WTC11 (cell line): ENCODE measurements around the gene MAGEC3. TPM values are rescaled to one million over a fixed set of nuclear protein-coding genes. Genes with fewer than 3 reads are reported as not detected.

Experiments used
- ATAC-seq: fragments of 200-7000 bp; cut with Tn5 transposase; 2 replicates; pipeline ENCODE4 v1.10.0; 2021; ENCODE audit warnings: mild to moderate bottlenecking, moderate library complexity
- CTCF ChIA-PET: fragments of 300-600 bp; sonication (Branson Sonifier 250); formaldehyde crosslinking; loops from one replicate; lab custom pipeline; 2021; ENCODE audit warnings: antibody characterized with exemption; lab: Charles Lee
- POLR2A ChIA-PET: fragments of 350-600 bp; sonication (Branson Sonifier 250); formaldehyde crosslinking; loops from one replicate; lab custom pipeline; 2021; ENCODE audit warnings: antibody characterized with exemption; lab: Charles Lee
- DNase-seq: peaks from one replicate; pipeline ENCODE4 v3.0.0; 2021; ENCODE audit warnings: low spot score
- H3K27ac Mint-ChIP-seq: 2 replicates; pipeline ENCODE4 v1.8.0; 2021; ENCODE audit warnings: mixed read lengths
- H3K27me3 Mint-ChIP-seq: 2 replicates; pipeline ENCODE4 v1.8.0; 2021; ENCODE audit warnings: low read depth, mild to moderate bottlenecking, moderate library complexity, mixed read lengths
- H3K36me3 Mint-ChIP-seq: 2 replicates; pipeline ENCODE4 v1.8.0; 2021; ENCODE audit warnings: mixed read lengths
- H3K4me1 Mint-ChIP-seq: 2 replicates; pipeline ENCODE4 v1.8.0; 2022; ENCODE audit warnings: mixed read lengths
- H3K4me3 Mint-ChIP-seq: 2 replicates; pipeline ENCODE4 v1.8.0; 2021; ENCODE audit warnings: mild to moderate bottlenecking, moderate library complexity, mixed read lengths
- H3K9me3 Mint-ChIP-seq: 2 replicates; pipeline ENCODE4 v1.8.0; 2021; ENCODE audit warnings: mixed read lengths
- ATF1 ChIP-seq: sonication (generic); formaldehyde crosslinking; IDR thresholded peaks from 2 replicates; pipeline ENCODE4 v1.8.1; 2023; ENCODE audit warnings: mild to moderate bottlenecking, moderate library complexity, missing genetic modification reagents
- ATF3 ChIP-seq: sonication (generic); formaldehyde crosslinking; conservative IDR thresholded peaks from 2 replicates; pipeline ENCODE4 v1.8.1; 2022; ENCODE audit warnings: mild to moderate bottlenecking, missing genetic modification reagents
- CREB1 ChIP-seq: sonication (generic); formaldehyde crosslinking; IDR thresholded peaks from 2 replicates; pipeline ENCODE4 v1.8.0; 2023; ENCODE audit warnings: mild to moderate bottlenecking, missing genetic modification reagents
- CREM ChIP-seq: sonication (generic); formaldehyde crosslinking; IDR thresholded peaks from 2 replicates; pipeline ENCODE4 v1.8.1; 2022; ENCODE audit warnings: mild to moderate bottlenecking, missing genetic modification reagents, moderate library complexity
- ELF4 ChIP-seq: sonication (generic); formaldehyde crosslinking; IDR thresholded peaks from 2 replicates; pipeline ENCODE4 v1.8.1; 2022; ENCODE audit warnings: low read depth, mild to moderate bottlenecking, moderate library complexity, missing genetic modification reagents
- FOXJ3 ChIP-seq: sonication (generic); formaldehyde crosslinking; IDR thresholded peaks from 2 replicates; pipeline ENCODE4 v1.9.0; 2021; ENCODE audit warnings: missing genetic modification reagents, mild to moderate bottlenecking, borderline replicate concordance
- IRF2 ChIP-seq: sonication (generic); formaldehyde crosslinking; IDR thresholded peaks from 2 replicates; pipeline ENCODE4 v1.8.0; 2022; ENCODE audit warnings: low read depth, missing genetic modification reagents, borderline replicate concordance
- KAT7 ChIP-seq: sonication (generic); formaldehyde crosslinking; IDR thresholded peaks from 2 replicates; pipeline ENCODE4 v1.8.1; 2023; ENCODE audit warnings: missing genetic modification reagents, mild to moderate bottlenecking, borderline replicate concordance
- MYBL2 ChIP-seq: sonication (generic); formaldehyde crosslinking; IDR thresholded peaks from 2 replicates; pipeline ENCODE4 v1.8.1; 2023; ENCODE audit warnings: mild to moderate bottlenecking, moderate library complexity, missing genetic modification reagents
- NR2C2 ChIP-seq: sonication (generic); formaldehyde crosslinking; IDR thresholded peaks from 2 replicates; pipeline ENCODE4 v1.8.0; 2022; ENCODE audit warnings: mild to moderate bottlenecking, missing genetic modification reagents
- NR3C1 ChIP-seq: sonication (generic); formaldehyde crosslinking; conservative IDR thresholded peaks from 2 replicates; pipeline ENCODE4 v1.8.1; 2023; ENCODE audit warnings: low read depth, mild to moderate bottlenecking, missing genetic modification reagents
- SOX15 ChIP-seq: fragments of 250-450 bp; sonication (Bioruptor Pico); IDR thresholded peaks from 2 replicates; pipeline ENCODE4 v1.9.0; 2021; ENCODE audit warnings: mild to moderate bottlenecking
- SP1 ChIP-seq: sonication (generic); formaldehyde crosslinking; conservative IDR thresholded peaks from 2 replicates; pipeline ENCODE4 v1.8.1; 2022; ENCODE audit warnings: missing genetic modification reagents
- TCF7 ChIP-seq: sonication (generic); formaldehyde crosslinking; IDR thresholded peaks from 2 replicates; pipeline ENCODE4 v1.8.0; 2022; ENCODE audit warnings: mild to moderate bottlenecking, low read depth, missing genetic modification reagents, moderate library complexity
- TP53 ChIP-seq: sonication (generic); formaldehyde crosslinking; IDR thresholded peaks from 2 replicates; pipeline ENCODE4 v1.8.1; 2023; ENCODE audit warnings: mild to moderate bottlenecking, missing genetic modification reagents
- ZBTB21 ChIP-seq: sonication (generic); formaldehyde crosslinking; IDR thresholded peaks from 2 replicates; pipeline ENCODE4 v1.8.1; 2023; ENCODE audit warnings: mild to moderate bottlenecking, missing genetic modification reagents, borderline replicate concordance
- ZNF121 ChIP-seq: sonication (generic); formaldehyde crosslinking; IDR thresholded peaks from 2 replicates; pipeline ENCODE4 v1.8.0; 2023; ENCODE audit warnings: missing genetic modification reagents
- ZNF138 ChIP-seq: sonication (generic); formaldehyde crosslinking; conservative IDR thresholded peaks from 2 replicates; pipeline ENCODE4 v1.8.1; 2022; ENCODE audit warnings: mild to moderate bottlenecking, moderate library complexity, missing genetic modification reagents
- ZNF219 ChIP-seq: sonication (generic); formaldehyde crosslinking; IDR thresholded peaks from 2 replicates; pipeline ENCODE4 v1.8.0; 2023; ENCODE audit warnings: missing genetic modification reagents, mild to moderate bottlenecking, borderline replicate concordance
- ZNF232 ChIP-seq: sonication (generic); formaldehyde crosslinking; IDR thresholded peaks from 2 replicates; pipeline ENCODE4 v1.8.0; 2022; ENCODE audit warnings: mild to moderate bottlenecking, missing genetic modification reagents
- ZNF263 ChIP-seq: sonication (generic); formaldehyde crosslinking; IDR thresholded peaks from 2 replicates; pipeline ENCODE4 v1.8.1; 2022; ENCODE audit warnings: low read depth, mild to moderate bottlenecking, moderate library complexity, missing genetic modification reagents
- ZNF281 ChIP-seq: sonication (generic); formaldehyde crosslinking; IDR thresholded peaks from 2 replicates; pipeline ENCODE4 v1.8.0; 2023; ENCODE audit warnings: mild to moderate bottlenecking, missing genetic modification reagents
- ZNF416 ChIP-seq: fragments of 250-450 bp; sonication (Bioruptor Pico); IDR thresholded peaks from 2 replicates; pipeline ENCODE4 v1.9.0; 2021; ENCODE audit warnings: mild to moderate bottlenecking, inconsistent platforms
- ZNF671 ChIP-seq: fragments of 250-450 bp; sonication (Bioruptor Pico); IDR thresholded peaks from 2 replicates; pipeline ENCODE4 v1.8.0; 2021; ENCODE audit warnings: mild to moderate bottlenecking
- total RNA-seq: library from RNA; stranded (reverse); gene quantifications from 3 replicates; pipeline ENCODE4 v1.2.3, GENCODE V29; 2021
- TF ChIP-seq, protein P1 (sequence below): sonication (generic); formaldehyde crosslinking; IDR thresholded peaks from 2 replicates; pipeline ENCODE4 v1.8.0; 2022; ENCODE audit warnings: mild to moderate bottlenecking, missing genetic modification reagents

Gene MAGEC3
- total RNA-seq, 1 experiment from 2014 or later: not detected

DNA sequence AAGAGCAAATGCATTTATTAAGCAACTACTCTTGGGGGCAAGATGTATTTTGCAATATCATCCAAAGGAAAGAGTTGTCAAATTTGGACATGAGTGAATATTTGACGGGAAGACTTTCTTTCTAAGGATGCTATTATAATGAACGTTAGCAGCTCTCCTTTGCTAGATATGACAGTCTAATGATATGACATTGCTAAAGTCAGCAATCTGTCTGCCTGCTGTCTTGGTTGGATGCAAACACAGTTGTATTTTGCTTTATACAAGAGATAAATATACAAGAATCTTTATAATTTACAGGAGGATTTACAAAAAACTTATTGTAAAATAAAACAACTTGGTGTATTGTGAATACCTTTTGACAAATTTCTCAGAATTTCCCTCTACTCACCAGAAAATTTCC, 103.1 kb downstream of the MAGEC3 start:
- H3K4me3 Mint-ChIP-seq: no peak overlapping the region
- H3K27ac Mint-ChIP-seq: no peak overlapping the region
- H3K9me3 Mint-ChIP-seq: peaks cover 2% of the 10 kb centered on the region
- CTCF ChIA-PET: no interaction called here
- DNase-seq (no peak), ATAC-seq (no peak)
- H3K27me3 Mint-ChIP-seq: no peaks in the 10 kb centered on the region
- H3K4me1 Mint-ChIP-seq: no peaks in the 10 kb centered on the region
- peaks cover 3% of the 10 kb centered on the region; the same call in 1 of the 2 replicates for H3K36me3 Mint-ChIP-seq
- TF ChIP-seq MYBL2 (no peak), ATF3 (CRISPR knock-in tag) (no peak), TP53 (CRISPR knock-in tag) (no peak), ZNF232 (no peak), FOXJ3 (no peak), SOX15 (CRISPR knock-in tag) (no peak), SP1 (CRISPR knock-in tag) (no peak), ELF4 (CRISPR knock-in tag) (no peak), ZBTB21 (CRISPR knock-in tag) (no peak), CREM (CRISPR knock-in tag) (no peak)
- POLR2A ChIA-PET: no interaction called here

- Mint-ChIP-seq H3K27ac (no peak overlapping the region), H3K4me3 (no peak overlapping the region), H3K27me3 (no peaks in the 10 kb centered on the region), H3K9me3 (peaks cover 7% of the 10 kb centered on the region; the same call in 1 of the 2 replicates), H3K4me1 (no peaks in the 10 kb centered on the region), H3K36me3 (no peaks in the 10 kb centered on the region)
- no peak for TF ChIP-seq ZBTB21 (CRISPR knock-in tag)
- TF ChIP-seq, protein P1, sequence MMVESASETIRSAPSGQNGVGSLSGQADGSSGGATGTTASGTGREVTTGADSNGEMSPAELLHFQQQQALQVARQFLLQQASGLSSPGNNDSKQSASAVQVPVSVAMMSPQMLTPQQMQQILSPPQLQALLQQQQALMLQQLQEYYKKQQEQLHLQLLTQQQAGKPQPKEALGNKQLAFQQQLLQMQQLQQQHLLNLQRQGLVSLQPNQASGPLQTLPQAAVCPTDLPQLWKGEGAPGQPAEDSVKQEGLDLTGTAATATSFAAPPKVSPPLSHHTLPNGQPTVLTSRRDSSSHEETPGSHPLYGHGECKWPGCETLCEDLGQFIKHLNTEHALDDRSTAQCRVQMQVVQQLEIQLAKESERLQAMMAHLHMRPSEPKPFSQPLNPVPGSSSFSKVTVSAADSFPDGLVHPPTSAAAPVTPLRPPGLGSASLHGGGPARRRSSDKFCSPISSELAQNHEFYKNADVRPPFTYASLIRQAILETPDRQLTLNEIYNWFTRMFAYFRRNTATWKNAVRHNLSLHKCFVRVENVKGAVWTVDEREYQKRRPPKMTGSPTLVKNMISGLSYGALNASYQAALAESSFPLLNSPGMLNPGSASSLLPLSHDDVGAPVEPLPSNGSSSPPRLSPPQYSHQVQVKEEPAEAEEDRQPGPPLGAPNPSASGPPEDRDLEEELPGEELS (CRISPR knock-in tag): no peak
- TF ChIP-seq CREB1 (CRISPR knock-in tag): no peak
- TF ChIP-seq ZNF232: no peak
- no peak for TF ChIP-seq KAT7 (CRISPR knock-in tag)
- TF ChIP-seq IRF2 (CRISPR knock-in tag): no peak
- no peak for TF ChIP-seq ZNF121 (CRISPR knock-in tag)
- no peak for TF ChIP-seq ZNF416 (CRISPR knock-in tag)
- TF ChIP-seq ATF1 (CRISPR knock-in tag): no peak
- no peak for TF ChIP-seq NR2C2
- TF ChIP-seq ZNF219 (CRISPR knock-in tag): no peak
- TF ChIP-seq ZNF671: no peak
- no peak for TF ChIP-seq ZNF263 (CRISPR knock-in tag)
- TF ChIP-seq NR3C1 (CRISPR knock-in tag): no peak
- no peak for TF ChIP-seq CREM (CRISPR knock-in tag)
- no peak for TF ChIP-seq FOXJ3
- no peak for TF ChIP-seq ZNF281 (CRISPR knock-in tag)
- TF ChIP-seq ZNF138 (CRISPR knock-in tag): no peak
- TF ChIP-seq TCF7 (CRISPR knock-in tag): no peak
- ATAC-seq (no peak), DNase-seq (no peak)
- ChIA-PET CTCF (no interaction called here), POLR2A (no interaction called here)
Observed at GRCh38 chrX:141945426-141945825, 107.3 kb downstream of the MAGEC3 start.
